Gastroesophageal sphincter (tissue), 4 donors: ENCODE data around the gene IL17B. TPM values are rescaled to one million over a fixed set of nuclear protein-coding genes. Genes with fewer than 3 reads are reported as not detected.
"Not testable (repeated sequence)": the region's sequence is repeated elsewhere in the genome, so short reads cannot be mapped to it uniquely, and the experiment has no call there.

ENCODE experiments used
- ATAC-seq: fragments of 150-250 bp; one replicate; pipeline ENCODE4 v1.9.1; 2016; ENCODE audit warnings: mild to moderate bottlenecking, moderate library complexity
- H3K27ac ChIP-seq, 4 donors: fragments of 200-600 bp; sonication (generic) in 3 of 4; 1 replicate in 3 of 4; 2 replicates in 1 of 4; pipeline ENCODE4 v1.5.1; 2016 to 2019
- H3K27me3 ChIP-seq: fragments of 200-600 bp; sonication (generic); one replicate; pipeline ENCODE4 v1.5.1; 2019
- H3K36me3 ChIP-seq, 2 donors: fragments of 200-600 bp; sonication (generic); one replicate each; pipeline ENCODE4 v1.5.1; 2019; ENCODE audit warnings: control low read depth in 1 of 2
- H3K4me1 ChIP-seq, 3 donors: fragments of 200-600 bp; sonication (generic); 1 replicate in 2 of 3; 2 replicates in 1 of 3; pipeline ENCODE4 v1.5.1; 2016 to 2019; ENCODE audit warnings: control low read depth in 2 of 3
- H3K4me3 ChIP-seq, 2 donors: fragments of 200-600 bp; sonication (generic); one replicate each; pipeline ENCODE4 v1.5.1; 2019; ENCODE audit warnings: mild to moderate bottlenecking in 1 of 2, moderate library complexity in 1 of 2
- H3K9me3 ChIP-seq, 3 donors: fragments of 200-600 bp; sonication (generic); one replicate each; pipeline ENCODE4 v1.5.1; 2017 to 2019; ENCODE audit warnings: control low read depth in 2 of 3
- EP300 ChIP-seq: sonication (generic); formaldehyde crosslinking; IDR thresholded peaks from one replicate; pipeline ENCODE4 v1.6.1; 2017; ENCODE audit warnings: antibody characterized with exemption, mild to moderate bottlenecking
- POLR2A ChIP-seq, 2 donors: fragments of 450-650 bp; IDR thresholded peaks; one replicate each; pipeline ENCODE4 v1.6.1; 2017; ENCODE audit warnings: antibody characterized with exemption in 2 of 2, mild to moderate bottlenecking in 2 of 2, moderate library complexity in 1 of 2
- POLR2AphosphoS5 ChIP-seq: sonication (generic); formaldehyde crosslinking; IDR thresholded peaks from one replicate; pipeline ENCODE4 v1.6.1; 2017; ENCODE audit warnings: antibody characterized with exemption
- WGBS, 2 donors: methylation state at CpG; one replicate each; pipeline ENCODE4 v1.1.5; 2018; ENCODE audit warnings: low coverage in 1 of 2; 5-methylcytosine and 5-hydroxymethylcytosine counted together
- total RNA-seq, 4 donors: library from RNA; depleted of rRNA; stranded (reverse); fragments of >200 nt; gene quantifications; one replicate each; pipeline ENCODE4 v1.1.0, GENCODE V29; 2016
- TF ChIP-seq, protein P1 (sequence below), 4 experiments: fragments of 200-600 bp in 2 of 4; fragments of 450-650 bp in 2 of 4; sonication (generic) in 1 of 4; IDR thresholded peaks; one replicate each; pipeline ENCODE4 v1.5.1; 2017 to 2019; ENCODE audit warnings: antibody characterized with exemption in 4 of 4, mild to moderate bottlenecking in 2 of 4, moderate library complexity in 2 of 4

The IL17B gene
- total RNA-seq, 4 donors from 2014 or later: 2.3 to 7.2 (median 4.0) TPM

DNA sequence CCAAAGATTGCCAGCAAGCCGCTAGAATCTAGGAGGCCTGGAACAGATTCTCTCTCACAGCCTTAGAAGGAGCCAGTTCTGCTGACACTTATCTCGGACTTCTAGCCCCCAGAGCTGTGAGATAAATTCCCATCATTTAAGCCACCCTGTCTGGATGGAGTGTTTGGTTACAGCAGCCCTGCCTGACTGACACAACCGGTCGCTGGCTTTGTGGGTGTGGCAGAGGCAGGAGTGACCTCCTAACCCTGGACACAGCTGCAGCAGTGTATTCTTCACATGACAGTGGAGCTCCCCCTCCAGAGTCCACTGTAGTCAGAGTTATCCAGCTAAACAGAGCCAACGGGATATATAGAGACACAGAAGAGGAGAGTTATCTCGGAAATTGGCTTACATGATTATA is 21.2 kb upstream of the IL17B start:
- no peaks in the 10 kb centered on the region for H3K9me3 ChIP-seq
- 33 to 48% methylated on average over 3 to 6 of the region's 6 CpGs for WGBS, 2 donors
- H3K36me3 ChIP-seq: no peaks in the 10 kb centered on the region
- peaks cover 0 to 54% (median 2%) of the 10 kb centered on the region in 3 donors for H3K4me1 ChIP-seq
- peak; percentile 36 for ATAC-seq
- H3K27me3 ChIP-seq: no peaks in the 10 kb centered on the region
- H3K4me3 ChIP-seq: no peak overlapping the region
- no peak for TF ChIP-seq POLR2AphosphoS5
- TF ChIP-seq EP300: no peak
- TF ChIP-seq POLR2A (IDR thresholded peaks at IDR 0.05): no peak
- TF ChIP-seq, protein P1, sequence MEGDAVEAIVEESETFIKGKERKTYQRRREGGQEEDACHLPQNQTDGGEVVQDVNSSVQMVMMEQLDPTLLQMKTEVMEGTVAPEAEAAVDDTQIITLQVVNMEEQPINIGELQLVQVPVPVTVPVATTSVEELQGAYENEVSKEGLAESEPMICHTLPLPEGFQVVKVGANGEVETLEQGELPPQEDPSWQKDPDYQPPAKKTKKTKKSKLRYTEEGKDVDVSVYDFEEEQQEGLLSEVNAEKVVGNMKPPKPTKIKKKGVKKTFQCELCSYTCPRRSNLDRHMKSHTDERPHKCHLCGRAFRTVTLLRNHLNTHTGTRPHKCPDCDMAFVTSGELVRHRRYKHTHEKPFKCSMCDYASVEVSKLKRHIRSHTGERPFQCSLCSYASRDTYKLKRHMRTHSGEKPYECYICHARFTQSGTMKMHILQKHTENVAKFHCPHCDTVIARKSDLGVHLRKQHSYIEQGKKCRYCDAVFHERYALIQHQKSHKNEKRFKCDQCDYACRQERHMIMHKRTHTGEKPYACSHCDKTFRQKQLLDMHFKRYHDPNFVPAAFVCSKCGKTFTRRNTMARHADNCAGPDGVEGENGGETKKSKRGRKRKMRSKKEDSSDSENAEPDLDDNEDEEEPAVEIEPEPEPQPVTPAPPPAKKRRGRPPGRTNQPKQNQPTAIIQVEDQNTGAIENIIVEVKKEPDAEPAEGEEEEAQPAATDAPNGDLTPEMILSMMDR (IDR thresholded peaks at IDR 0.05): no peak
- H3K27ac ChIP-seq: peak overlapping the region; percentile 47 to 73 (median 61)

GRCh38 chr5:149399775-149400174 is 20.7 kb upstream of the IL17B start:
- H3K4me3 ChIP-seq: no peak overlapping the region
- H3K36me3 ChIP-seq: no peaks in the 10 kb centered on the region
- TF ChIP-seq, protein P1 (IDR thresholded peaks at IDR 0.05): no peak
- H3K27ac ChIP-seq: peak overlapping the region in 3 of 4 donors; percentile 52 to 73 (median 70)
- no peak for ATAC-seq
- no peaks in the 10 kb centered on the region for H3K27me3 ChIP-seq
- no peaks in the 10 kb centered on the region for H3K9me3 ChIP-seq
- H3K4me1 ChIP-seq: peaks cover 0 to 49% (median 0%) of the 10 kb centered on the region in 3 donors

- not testable (repeated sequence) for ATAC-seq, H3K9me3 ChIP-seq, H3K27me3 ChIP-seq, H3K36me3 ChIP-seq, H3K4me3 ChIP-seq, H3K27ac ChIP-seq
- peaks cover 0 to 39% (median 0%) of the 10 kb centered on the region in 3 donors for H3K4me1 ChIP-seq
- 78% methylated on average over 5 of the region's 7 CpGs; no CpG with 5 or more reads in 1 of the 2 donors for WGBS, 2 donors
These were observed 19.7 kb upstream of the IL17B start for GRCh38 chr5:149398747-149399266.

DNA sequence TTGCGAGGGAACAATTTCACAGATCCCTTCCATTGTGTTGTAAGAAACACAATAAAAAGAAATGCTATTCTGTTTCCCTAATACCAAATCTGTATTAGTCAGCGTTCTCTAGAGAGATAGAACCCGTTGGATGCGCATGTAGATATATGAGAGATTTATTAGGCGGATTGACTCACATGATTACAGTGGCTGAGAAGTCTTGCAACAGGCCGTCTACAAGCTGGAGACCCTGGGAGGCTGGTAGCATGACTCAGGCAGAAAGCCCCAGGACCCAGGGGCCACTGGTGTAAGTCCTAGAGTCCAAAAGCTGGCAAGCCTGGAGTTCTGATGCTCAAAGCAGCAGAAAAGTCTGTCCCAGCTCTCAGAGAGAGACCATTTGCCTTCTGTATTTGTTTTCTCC is 18.4 kb upstream of the IL17B start:
- TF ChIP-seq, protein P1 (IDR thresholded peaks at IDR 0.05): no peak
- no peak for TF ChIP-seq POLR2AphosphoS5
- no peak for TF ChIP-seq EP300
- TF ChIP-seq POLR2A (IDR thresholded peaks at IDR 0.05): no peak
- Histone ChIP-seq H3K36me3 (no peaks in the 10 kb centered on the region), H3K4me1 (peaks cover 0 to 41% (median 0%) of the 10 kb centered on the region in 3 donors), H3K27me3 (no peaks in the 10 kb centered on the region), H3K27ac (no peak overlapping the region), H3K4me3 (no peak overlapping the region), H3K9me3 (no peaks in the 10 kb centered on the region)
- WGBS, 2 donors: 81 to 100% methylated on average over 1 to 6 of the region's 6 CpGs
- ATAC-seq: peak; percentile 62

DNA sequence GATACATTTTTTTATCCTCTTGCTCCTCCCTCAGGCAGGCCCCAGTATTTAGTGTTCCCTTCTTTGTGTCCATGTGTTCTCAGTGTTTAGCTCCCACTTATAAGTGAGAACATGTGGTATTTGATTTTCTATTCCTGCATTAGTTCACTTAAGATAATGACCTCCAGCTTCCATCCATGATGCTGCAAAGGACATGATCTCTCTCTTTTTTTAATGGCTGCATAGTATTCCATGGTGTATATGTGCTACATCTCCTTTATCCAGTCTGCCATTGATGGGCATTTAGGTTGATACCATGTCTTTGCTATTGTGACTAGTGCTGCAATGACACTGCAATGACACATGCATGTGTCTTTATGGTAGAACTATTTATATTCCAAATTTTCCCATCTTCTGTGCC is 15.9 kb upstream of the IL17B start:
- H3K27me3 ChIP-seq, H3K4me3 ChIP-seq, H3K36me3 ChIP-seq, H3K9me3 ChIP-seq, H3K27ac ChIP-seq, ATAC-seq: not testable (repeated sequence)
- peaks cover 0 to 43% (median 2%) of the 10 kb centered on the region in 3 donors for H3K4me1 ChIP-seq

- 67 to 71% methylated on average over 5 to 19 of the region's 19 CpGs for WGBS, 2 donors
- no peak for ATAC-seq
- Histone ChIP-seq H3K27me3 (no peaks in the 10 kb centered on the region), H3K9me3 (no peaks in the 10 kb centered on the region), H3K27ac (peak overlapping the region; percentile 93 to 99 (median 95)), H3K4me3 (no peak overlapping the region), H3K4me1 (peaks cover 0 to 54% (median 9%) of the 10 kb centered on the region in 3 donors), H3K36me3 (no peaks in the 10 kb centered on the region)
- TF ChIP-seq, protein P1 (IDR thresholded peaks at IDR 0.05): no peak
- TF ChIP-seq POLR2AphosphoS5: no peak
- no peak for TF ChIP-seq EP300
- no peak for TF ChIP-seq POLR2A (IDR thresholded peaks at IDR 0.05)
These were observed 13.6 kb upstream of the IL17B start for GRCh38 chr5:149392718-149393117.
